Activated CD4-positive, alpha-beta T cell treated with anti-CD3 and anti-CD28 coated beads for 36 hours (primary cell): ENCODE results near the gene SLC9A9. TPM values are rescaled to one million over a fixed set of nuclear protein-coding genes. Genes with fewer than 3 reads are reported as not detected.
A peak's percentile ranks its signal among the peaks of the same experiment; 100 is the strongest.

Experiments used
- ATAC-seq: fragments of 200-7000 bp; cut with Tn5 transposase; one replicate; pipeline ENCODE4 v1.10.0; 2021; ENCODE audit warnings: mild to moderate bottlenecking, moderate library complexity
- CTCF ChIA-PET: fragments of 350-600 bp; sonication (Branson Sonifier 250); formaldehyde crosslinking; loops from one replicate; lab custom pipeline; 2021; ENCODE audit warnings: antibody characterized with exemption; lab: Charles Lee
- POLR2A ChIA-PET: fragments of 350-600 bp; sonication (Branson Sonifier 250); formaldehyde crosslinking; loops from one replicate; lab custom pipeline; 2021; ENCODE audit warnings: antibody characterized with exemption, inconsistent platforms; lab: Charles Lee
- DNase-seq: peaks from one replicate; pipeline ENCODE4 v3.0.0-alpha.2; 2020
- H3K27ac Mint-ChIP-seq: one replicate; pipeline ENCODE4 v1.8.0; 2021; ENCODE audit warnings: mixed read lengths
- H3K27me3 Mint-ChIP-seq: one replicate; pipeline ENCODE4 v1.8.0; 2021; ENCODE audit warnings: mixed read lengths
- H3K36me3 Mint-ChIP-seq: one replicate; pipeline ENCODE4 v1.8.0; 2021; ENCODE audit warnings: low read depth, mixed read lengths
- H3K4me1 Mint-ChIP-seq: one replicate; pipeline ENCODE4 v1.8.0; 2021; ENCODE audit warnings: mixed read lengths
- H3K4me3 Mint-ChIP-seq: one replicate; pipeline ENCODE4 v1.8.0; 2021; ENCODE audit warnings: mild to moderate bottlenecking, moderate library complexity, mixed read lengths
- H3K9me3 Mint-ChIP-seq: one replicate; pipeline ENCODE4 v1.8.0; 2021; ENCODE audit warnings: low read depth, mixed read lengths
- intact Hi-C, 2 experiments: fragments of 100-400 bp; cut with DNase I in 1 of 2; cut with micrococcal nuclease in 1 of 2; formaldehyde crosslinking; loops; one replicate each; pipeline versions ENCODE4 v1.14.2 to v1.15.1; 2022 to 2024; cut with DNase I, micrococcal nuclease
- total RNA-seq, 2 experiments: library from RNA; stranded (reverse); gene quantifications; one replicate each; pipeline ENCODE4 v1.2.3, GENCODE V29; 2021

SLC9A9 gene
- 1 to 10 TPM; 1.4 to 1.6 TPM for total RNA-seq

- Mint-ChIP-seq H3K27ac (peak within 1 kb of the TSS; percentile 87), H3K4me3 (peak within 1 kb of the TSS; percentile 80), H3K27me3 (no peaks in the 10 kb centered on the region), H3K36me3 (no peaks in the 10 kb centered on the region), H3K9me3 (no peaks in the 10 kb centered on the region), H3K4me1 (peaks cover 47% of the 10 kb centered on the region)
- peak; percentile 60 for DNase-seq
- CTCF ChIA-PET, result interaction anchor here (0.9 to 1.4 kb wide), 2 partner anchors 10 to 72 kb away, joined by 3 to 4 read pairs; no protein-coding TSS in a partner anchor
- intact Hi-C loops, result loop anchor here (1.0 to 5.0 kb wide), 7 partner anchors 13 to 125 kb away; partner anchors contain the start of gene DIPK2A (in 1 of the 2)
- ATAC-seq, result peak; percentile 93
- POLR2A ChIA-PET, result no interaction called here
These were observed at the start of gene SLC9A9 for GRCh38 chr3:143847787-143848631. SLC9A9 (minus strand) TSS chr3:143848468; CDS start chr3:143848322, 146 bp downstream.

GRCh38 chr3:143897576-143898295 lies 49.5 kb upstream of the SLC9A9 start:
- H3K4me1 Mint-ChIP-seq, result no peaks in the 10 kb centered on the region
- POLR2A ChIA-PET, result no interaction called here
- H3K27ac Mint-ChIP-seq, result no peak overlapping the region
- no peak for ATAC-seq
- intact Hi-C loops, result loop anchor here in 1 of 2 experiments (2.0 kb wide), 1 partner anchor 53 kb away; no protein-coding TSS in a partner anchor
- peaks cover 2% of the 10 kb centered on the region for H3K27me3 Mint-ChIP-seq
- no peak for DNase-seq
- CTCF ChIA-PET, result no interaction called here
- no peak overlapping the region for H3K4me3 Mint-ChIP-seq
- H3K9me3 Mint-ChIP-seq, result no peaks in the 10 kb centered on the region
- no peaks in the 10 kb centered on the region for H3K36me3 Mint-ChIP-seq

- Mint-ChIP-seq H3K36me3 (no peaks in the 10 kb centered on the region), H3K4me1 (no peaks in the 10 kb centered on the region), H3K27me3 (peaks cover 5% of the 10 kb centered on the region), H3K27ac (no peak overlapping the region), H3K4me3 (no peak overlapping the region), H3K9me3 (no peaks in the 10 kb centered on the region)
- POLR2A ChIA-PET, result no interaction called here
- CTCF ChIA-PET, result interaction anchor here (0.8 to 1.4 kb wide), 5 partner anchors 12 to 851 kb away, joined by 3 read pairs; no protein-coding TSS in a partner anchor
- ATAC-seq, result no peak
- no peak for DNase-seq
- intact Hi-C loops, result loop anchor here in 1 of 2 experiments (2.0 kb wide), 1 partner anchor 54 kb away; no protein-coding TSS in a partner anchor
These were observed 48.2 kb upstream of the SLC9A9 start for GRCh38 chr3:143896486-143896885.

- Mint-ChIP-seq H3K9me3 (no peaks in the 10 kb centered on the region), H3K36me3 (no peaks in the 10 kb centered on the region), H3K4me1 (no peaks in the 10 kb centered on the region), H3K27ac (no peak overlapping the region), H3K4me3 (no peak overlapping the region), H3K27me3 (peaks cover 5% of the 10 kb centered on the region)
- intact Hi-C loops, result loop anchor here in 1 of 2 experiments (2.0 kb wide), 1 partner anchor 55 kb away; no protein-coding TSS in a partner anchor
- ATAC-seq, result no peak
- ChIA-PET CTCF (interaction anchor here (0.8 to 1.7 kb wide), 6 partner anchors 12 to 851 kb away, joined by 3 to 5 read pairs (median 3); no protein-coding TSS in a partner anchor), POLR2A (no interaction called here)
- DNase-seq, result no peak
These were observed 47.5 kb upstream of the SLC9A9 start for GRCh38 chr3:143895805-143896204.

GRCh38 chr3:143888846-143889245 lies 40.6 kb upstream of the SLC9A9 start:
- H3K4me1 Mint-ChIP-seq, result no peaks in the 10 kb centered on the region
- no peak for DNase-seq
- CTCF ChIA-PET, result no interaction called here

GRCh38 chr3:143888166-143888565 lies 39.9 kb upstream of the SLC9A9 start:
- Mint-ChIP-seq H3K27ac (no peak overlapping the region), H3K4me3 (no peak overlapping the region), H3K27me3 (peaks cover 5% of the 10 kb centered on the region), H3K36me3 (no peaks in the 10 kb centered on the region), H3K4me1 (no peaks in the 10 kb centered on the region), H3K9me3 (no peaks in the 10 kb centered on the region)
- ChIA-PET POLR2A (no interaction called here), CTCF (no interaction called here)
- DNase-seq, result no peak
- ATAC-seq, result no peak
- intact Hi-C loops, result loop anchor here in 1 of 2 experiments (5.0 kb wide), 1 partner anchor 64 kb away; no protein-coding TSS in a partner anchor

More at GRCh38 chr3:143888846-143889245, 40.6 kb upstream of the SLC9A9 start:
- no peak for ATAC-seq
- Mint-ChIP-seq H3K27ac (no peak overlapping the region), H3K9me3 (no peaks in the 10 kb centered on the region), H3K27me3 (peaks cover 5% of the 10 kb centered on the region), H3K4me3 (no peak overlapping the region), H3K36me3 (no peaks in the 10 kb centered on the region)
- POLR2A ChIA-PET, result interaction anchor here (0.7 kb wide), 1 partner anchor 426 kb away, joined by 3 read pairs; no protein-coding TSS in a partner anchor
- intact Hi-C loops, result loop anchor here in 1 of 2 experiments (5.0 kb wide), 1 partner anchor 63 kb away; no protein-coding TSS in a partner anchor

GRCh38 chr3:143885780-143886427 lies 37.6 kb upstream of the SLC9A9 start:
- POLR2A ChIA-PET, result interaction anchor here (0.7 kb wide), 1 partner anchor 91 kb away, joined by 3 read pairs; no protein-coding TSS in a partner anchor
- Mint-ChIP-seq H3K27ac (no peak overlapping the region), H3K4me3 (no peak overlapping the region), H3K36me3 (no peaks in the 10 kb centered on the region), H3K27me3 (no peaks in the 10 kb centered on the region), H3K9me3 (no peaks in the 10 kb centered on the region), H3K4me1 (no peaks in the 10 kb centered on the region)
- CTCF ChIA-PET, result interaction anchor here (0.6 to 2.0 kb wide), 12 partner anchors 8 to 113 kb away, joined by 3 to 15 read pairs (median 4); partner anchors contain the start of gene DIPK2A
- ATAC-seq (peak; percentile 68), DNase-seq (peak; percentile 40)
- intact Hi-C loops, result loop anchor here (1.0 to 5.0 kb wide), 2 partner anchors 65 to 66 kb away; no protein-coding TSS in a partner anchor

GRCh38 chr3:143884861-143885260 lies 36.6 kb upstream of the SLC9A9 start:
- Mint-ChIP-seq H3K27me3 (no peaks in the 10 kb centered on the region), H3K9me3 (no peaks in the 10 kb centered on the region), H3K27ac (no peak overlapping the region), H3K4me3 (no peak overlapping the region), H3K4me1 (no peaks in the 10 kb centered on the region), H3K36me3 (no peaks in the 10 kb centered on the region)
- no peak for DNase-seq
- ChIA-PET CTCF (interaction anchor here (0.8 to 2.0 kb wide), 12 partner anchors 9 to 596 kb away, joined by 3 to 15 read pairs (median 4); no protein-coding TSS in a partner anchor), POLR2A (interaction anchor here (0.6 kb wide), 1 partner anchor 140 kb away, joined by 3 read pairs; no protein-coding TSS in a partner anchor)
- ATAC-seq, result no peak
- intact Hi-C loops, result loop anchor here in 1 of 2 experiments (5.0 kb wide), 1 partner anchor 67 kb away; no protein-coding TSS in a partner anchor

GRCh38 chr3:143883151-143883550 lies 34.9 kb upstream of the SLC9A9 start:
- POLR2A ChIA-PET, result interaction anchor here (0.6 kb wide), 1 partner anchor 566 kb away, joined by 3 read pairs; no protein-coding TSS in a partner anchor
- Mint-ChIP-seq H3K9me3 (no peaks in the 10 kb centered on the region), H3K27ac (no peak overlapping the region), H3K27me3 (no peaks in the 10 kb centered on the region), H3K4me3 (no peak overlapping the region), H3K36me3 (no peaks in the 10 kb centered on the region), H3K4me1 (no peaks in the 10 kb centered on the region)
- CTCF ChIA-PET, result interaction anchor here (0.7 to 1.5 kb wide), 3 partner anchors 12 to 38 kb away, joined by 3 to 5 read pairs (median 3); no protein-coding TSS in a partner anchor
- intact Hi-C loops, result no loop called here
- no peak for ATAC-seq
- DNase-seq, result no peak

- intact Hi-C loops, result no loop called here
- DNase-seq, result no peak
These were observed 32.8 kb upstream of the SLC9A9 start for GRCh38 chr3:143881095-143881494.

More at GRCh38 chr3:143881095-143881494, 32.8 kb upstream of the SLC9A9 start:
- CTCF ChIA-PET, result interaction anchor here (0.6 to 0.9 kb wide), 3 partner anchors 32 to 193 kb away, joined by 3 read pairs; no protein-coding TSS in a partner anchor
- POLR2A ChIA-PET, result no interaction called here
- Mint-ChIP-seq H3K4me1 (no peaks in the 10 kb centered on the region), H3K27ac (no peak overlapping the region), H3K36me3 (no peaks in the 10 kb centered on the region), H3K27me3 (no peaks in the 10 kb centered on the region), H3K9me3 (no peaks in the 10 kb centered on the region), H3K4me3 (no peak overlapping the region)
- no peak for ATAC-seq
